ACC112 (cell line): Measurements from ENCODE around the gene TEN1.
"Not testable (repeated sequence)": the region's sequence is repeated elsewhere in the genome, so short reads cannot be mapped to it uniquely, and the experiment has no call there.

Source experiments
- H2AFZ ChIP-seq: fragments of 200-600 bp; sonication (generic); one replicate; pipeline ENCODE4 v1.6.0; 2017; ENCODE audit warnings: antibody characterized with exemption, low read length; ENCODE audit not compliant: unreplicated experiment
- H3K27ac ChIP-seq: fragments of 200-600 bp; sonication (generic); 2 replicates; pipeline ENCODE4 v1.5.1; 2014; ENCODE audit warnings: low read depth, mild to moderate bottlenecking, antibody characterized with exemption, low read length, moderate library complexity
- H3K27me3 ChIP-seq: fragments of 200-600 bp; sonication (generic); 2 replicates; pipeline ENCODE4 v1.6.1; 2014; ENCODE audit warnings: mild to moderate bottlenecking, antibody characterized with exemption, low read length, moderate library complexity, mixed read lengths; ENCODE audit not compliant: insufficient read depth
- H3K36me3 ChIP-seq: fragments of 200-600 bp; sonication (generic); 2 replicates; pipeline ENCODE4 v1.6.1; 2016; ENCODE audit warnings: mild to moderate bottlenecking, antibody characterized with exemption, low read length, moderate library complexity, mixed read lengths; ENCODE audit not compliant: insufficient read depth
- H3K4me1 ChIP-seq: fragments of 200-600 bp; sonication (generic); one replicate; pipeline ENCODE4 v1.6.1; 2016; ENCODE audit warnings: low read length, mixed read lengths; ENCODE audit not compliant: insufficient read depth, unreplicated experiment, control insufficient read depth
- H3K4me3 ChIP-seq: fragments of 200-600 bp; sonication (generic); 2 replicates; pipeline ENCODE4 v1.5.1; 2014; ENCODE audit warnings: mild to moderate bottlenecking, low read depth, low read length
- H3K79me2 ChIP-seq: fragments of 200-600 bp; sonication (generic); one replicate; pipeline ENCODE4 v1.6.0; 2016; ENCODE audit warnings: low read length; ENCODE audit not compliant: control insufficient read depth, unreplicated experiment, insufficient read depth

The TEN1 gene

DNA sequence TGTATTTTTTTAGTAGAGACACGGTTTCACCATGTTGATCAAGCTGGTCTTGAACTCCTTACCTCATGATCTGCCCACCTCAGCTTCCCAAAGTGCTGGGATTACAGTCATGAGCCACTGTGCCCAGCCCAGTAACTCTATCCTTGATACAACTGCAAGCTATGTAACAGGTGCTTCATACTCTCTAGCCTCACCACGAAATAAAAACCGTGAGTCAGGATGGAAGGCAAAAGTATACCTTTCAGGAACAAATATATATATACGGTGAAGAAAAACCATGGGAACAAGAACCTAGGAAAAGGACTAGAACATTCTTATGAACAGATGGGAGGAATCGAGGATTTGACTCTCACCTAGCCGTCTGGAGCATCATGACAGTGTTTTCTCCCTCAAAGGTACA, 28.6 kb upstream of the TEN1 start:
- Histone ChIP-seq H2AFZ (no peak overlapping the region), H3K4me3 (no peak overlapping the region), H3K36me3 (peaks cover 31% of the 10 kb centered on the region), H3K27me3 (no peaks in the 10 kb centered on the region), H3K27ac (no peak overlapping the region), H3K4me1 (peaks cover 7% of the 10 kb centered on the region), H3K79me2 (no peaks in the 10 kb centered on the region)

GRCh38 chr17:75950855-75951554, 28.0 kb upstream of the TEN1 start:
- Histone ChIP-seq H3K79me2 (no peaks in the 10 kb centered on the region), H3K27me3 (no peaks in the 10 kb centered on the region), H3K4me1 (peaks cover 7% of the 10 kb centered on the region), H3K27ac (no peak overlapping the region), H3K36me3 (peaks cover 29% of the 10 kb centered on the region), H3K4me3 (no peak overlapping the region), H2AFZ (no peak overlapping the region)

DNA sequence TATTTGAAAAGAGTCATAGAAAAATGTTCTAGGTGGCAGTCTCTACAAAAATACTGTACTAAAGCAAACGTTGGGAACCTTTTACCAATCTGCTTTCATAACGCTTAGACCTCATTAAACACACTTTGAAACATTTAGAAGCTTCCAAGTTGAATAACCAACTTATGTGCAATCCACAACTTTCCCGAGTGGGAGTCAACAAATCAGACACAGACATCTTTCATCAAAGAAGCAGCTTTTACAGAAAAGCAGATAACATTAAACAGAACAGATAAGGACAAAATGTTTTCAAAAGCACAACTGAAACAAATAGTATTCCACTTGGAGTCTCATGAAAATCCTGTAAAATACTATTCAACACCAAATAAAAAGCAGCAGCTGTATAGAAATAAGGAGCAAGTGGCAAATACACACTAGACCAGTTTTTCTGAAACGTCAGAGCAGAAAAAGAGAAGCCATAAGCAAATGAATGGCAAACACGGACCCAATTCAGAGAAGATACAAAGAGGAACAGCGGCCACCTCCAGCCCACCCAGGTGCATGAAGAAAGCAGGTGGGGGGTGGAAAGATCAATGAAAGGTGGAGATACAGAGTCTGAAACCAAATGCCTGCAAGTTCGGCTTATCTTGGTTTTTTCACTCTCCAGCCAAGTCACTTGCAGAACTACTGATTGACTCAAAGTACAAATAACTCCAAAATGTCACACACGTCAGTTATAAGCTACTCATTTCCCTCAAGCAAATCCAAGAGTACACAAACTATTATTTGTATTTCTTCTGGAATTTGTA, 19.8 kb upstream of the TEN1 start:
- Histone ChIP-seq H3K27ac (no peak overlapping the region), H3K4me1 (no peaks in the 10 kb centered on the region), H3K27me3 (no peaks in the 10 kb centered on the region), H3K4me3 (no peak overlapping the region), H2AFZ (no peak overlapping the region), H3K79me2 (peaks cover 2% of the 10 kb centered on the region), H3K36me3 (peaks cover 4% of the 10 kb centered on the region; the same call in 1 of the 2 replicates)

- Histone ChIP-seq H3K27me3 (no peaks in the 10 kb centered on the region), H3K79me2 (peaks cover 5% of the 10 kb centered on the region), H3K36me3 (peaks cover 4% of the 10 kb centered on the region; the same call in 1 of the 2 replicates), H3K4me1 (no peaks in the 10 kb centered on the region), H3K4me3 (no peak overlapping the region), H2AFZ (no peak overlapping the region), H3K27ac (no peak overlapping the region)
Observed at GRCh38 chr17:75959839-75960511, 19.1 kb upstream of the TEN1 start.

- Histone ChIP-seq H3K4me1 (peaks cover 5% of the 10 kb centered on the region), H3K36me3 (no peaks in the 10 kb centered on the region), H3K27ac (no peak overlapping the region), H3K79me2 (peaks cover 5% of the 10 kb centered on the region), H3K4me3 (no peak overlapping the region), H3K27me3 (no peaks in the 10 kb centered on the region), H2AFZ (no peak overlapping the region)
Observed at GRCh38 chr17:75965468-75965867, 13.6 kb upstream of the TEN1 start.

- H3K79me2 ChIP-seq, H3K4me3 ChIP-seq, H3K4me1 ChIP-seq, H3K27me3 ChIP-seq, H3K36me3 ChIP-seq, H2AFZ ChIP-seq, H3K27ac ChIP-seq: not testable (repeated sequence)
Observed at GRCh38 chr17:75969044-75969443, 10.0 kb upstream of the TEN1 start.

DNA sequence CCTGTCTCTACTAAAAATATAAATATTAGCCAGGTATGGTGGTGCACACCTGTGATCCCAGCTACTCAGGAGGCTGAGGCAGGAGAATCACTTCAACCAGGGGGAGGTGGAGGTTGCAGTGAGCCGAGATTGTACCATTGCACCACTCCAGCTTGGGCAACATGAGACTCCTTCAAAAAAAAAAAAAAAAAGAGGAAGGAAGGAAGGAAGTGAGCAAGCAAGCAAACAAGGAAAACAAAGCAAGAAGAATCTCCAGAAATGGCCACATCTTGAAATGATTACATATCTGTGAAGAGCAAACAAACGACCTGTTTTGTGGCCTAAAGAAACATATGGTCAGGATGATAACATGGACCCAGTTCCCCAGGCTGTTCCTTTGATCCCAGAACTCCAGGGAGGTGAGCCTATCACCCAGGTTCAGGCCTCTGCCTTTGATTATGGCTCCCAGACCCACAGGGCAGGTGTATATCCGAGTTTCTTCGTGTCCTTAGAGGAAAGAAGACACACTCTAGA, 9.0 kb upstream of the TEN1 start:
- H3K27ac ChIP-seq = no peak overlapping the region; the same call in 1 of the 2 replicates

GRCh38 chr17:75970626-75971025, 8.4 kb upstream of the TEN1 start:
- Histone ChIP-seq H3K27me3 (no peaks in the 10 kb centered on the region), H3K36me3 (0 out of 2 replicates have a peak, but pooled peaks cover 3% of the 10 kb centered on the region), H3K4me3 (no peak overlapping the region), H2AFZ (no peak overlapping the region), H3K27ac (no peak overlapping the region; the same call in 1 of the 2 replicates), H3K4me1 (peaks cover 5% of the 10 kb centered on the region), H3K79me2 (peaks cover 7% of the 10 kb centered on the region)

More for the DNA sequence above, 9.0 kb upstream of the TEN1 start:
- H3K36me3 ChIP-seq = 0 out of 2 replicates have a peak, but pooled peaks cover 3% of the 10 kb centered on the region
- H3K27me3 ChIP-seq = no peaks in the 10 kb centered on the region
- H3K4me3 ChIP-seq = no peak overlapping the region
- H2AFZ ChIP-seq = no peak overlapping the region
- H3K79me2 ChIP-seq = peaks cover 1% of the 10 kb centered on the region
- peaks cover 5% of the 10 kb centered on the region for H3K4me1 ChIP-seq

GRCh38 chr17:75975187-75975586, 3.9 kb upstream of the TEN1 start:
- not testable (repeated sequence) for H3K4me3 ChIP-seq, H2AFZ ChIP-seq, H3K27me3 ChIP-seq, H3K27ac ChIP-seq, H3K36me3 ChIP-seq
- Histone ChIP-seq H3K79me2 (peaks cover 32% of the 10 kb centered on the region), H3K4me1 (peaks cover 21% of the 10 kb centered on the region)

- H3K4me3 ChIP-seq = peak overlapping the region; percentile 74
- H3K36me3 ChIP-seq = 0 out of 2 replicates have a peak, but pooled peaks cover 3% of the 10 kb centered on the region
- peaks cover 33% of the 10 kb centered on the region for H3K79me2 ChIP-seq
- no peaks in the 10 kb centered on the region for H3K27me3 ChIP-seq
- H3K4me1 ChIP-seq = peaks cover 23% of the 10 kb centered on the region
- H2AFZ ChIP-seq = peak overlapping the region; percentile 18
- 0 out of 2 replicates have a peak overlapping the region, but pooled peaks have one; percentile 4 for H3K27ac ChIP-seq
Observed at GRCh38 chr17:75975757-75976174, 3.3 kb upstream of the TEN1 start.
